Testis (tissue), 3 donors: Measurements from ENCODE around the gene AUTS2. TPM values are rescaled to one million over a fixed set of nuclear protein-coding genes. Genes with fewer than 3 reads are reported as not detected.

ENCODE experiments used
- DNase-seq: peaks from one replicate; pipeline ENCODE4 v3.0.0-alpha.2; 2019
- H3K27ac ChIP-seq, 2 donors: fragments of 200-600 bp; sonication (generic); one replicate each; pipeline ENCODE4 v1.5.1; 2019
- H3K27me3 ChIP-seq: fragments of 200-600 bp; sonication (generic); one replicate; pipeline ENCODE4 v1.5.1; 2019
- H3K36me3 ChIP-seq: fragments of 200-600 bp; sonication (generic); one replicate; pipeline ENCODE4 v1.5.1; 2017; ENCODE audit warnings: low read depth; ENCODE audit errors: missing control alignments
- H3K4me1 ChIP-seq: fragments of 200-600 bp; sonication (generic); one replicate; pipeline ENCODE4 v1.5.1; 2019
- H3K4me3 ChIP-seq, 2 donors: fragments of 200-600 bp; sonication (generic); one replicate each; pipeline ENCODE4 v1.5.1; 2017 to 2019
- H3K9me3 ChIP-seq: fragments of 200-600 bp; sonication (generic); one replicate; pipeline ENCODE4 v1.5.1; 2017
- POLR2A ChIP-seq: fragments of 450-650 bp; IDR thresholded peaks from one replicate; pipeline ENCODE4 v1.6.1; 2017; ENCODE audit warnings: antibody characterized with exemption, mild to moderate bottlenecking, moderate library complexity
- WGBS, 2 donors: methylation state at CpG; one replicate each; pipeline ENCODE4 v1.1.5; 2018; 5-methylcytosine and 5-hydroxymethylcytosine counted together
- intact Hi-C: fragments of 100-400 bp; cut with DNase I; formaldehyde crosslinking; loops from one replicate; pipeline ENCODE4 v1.15.1; 2023; ENCODE audit warnings: low total_unique reads
- polyA plus RNA-seq: library from polyadenylated mRNA; stranded (reverse); fragments of 350-450 nt; fragmentation: Illumina TruSeq; extraction: RNeasy Lipid Tissue Mini Kit (QIAGEN cat#74804); gene quantifications from one replicate; pipeline ENCODE4 v1.2.3, GENCODE V29; 2014; ENCODE audit warnings: low read depth, low replicate concordance; ENCODE audit not compliant: insufficient read depth
- total RNA-seq, 2 donors: library from RNA; depleted of rRNA; stranded (reverse); fragments of >200 nt; gene quantifications; one replicate each; pipeline ENCODE4 v1.2.3, GENCODE V29; 2016
- TF ChIP-seq, protein P1 (sequence below), 3 experiments: fragments of 450-650 bp in 2 of 3; fragments of 200-600 bp in 1 of 3; sonication (generic) in 1 of 3; IDR thresholded peaks; one replicate each; pipeline ENCODE4 v1.5.1; 2016 to 2019; ENCODE audit warnings: antibody characterized with exemption in 3 of 3, mild to moderate bottlenecking in 2 of 3, moderate library complexity in 1 of 3

AUTS2 gene
- total and polyA plus RNA-seq, 3 donors from 2014 or later, result 21.3 to 75.5 (median 56.1) TPM

DNA sequence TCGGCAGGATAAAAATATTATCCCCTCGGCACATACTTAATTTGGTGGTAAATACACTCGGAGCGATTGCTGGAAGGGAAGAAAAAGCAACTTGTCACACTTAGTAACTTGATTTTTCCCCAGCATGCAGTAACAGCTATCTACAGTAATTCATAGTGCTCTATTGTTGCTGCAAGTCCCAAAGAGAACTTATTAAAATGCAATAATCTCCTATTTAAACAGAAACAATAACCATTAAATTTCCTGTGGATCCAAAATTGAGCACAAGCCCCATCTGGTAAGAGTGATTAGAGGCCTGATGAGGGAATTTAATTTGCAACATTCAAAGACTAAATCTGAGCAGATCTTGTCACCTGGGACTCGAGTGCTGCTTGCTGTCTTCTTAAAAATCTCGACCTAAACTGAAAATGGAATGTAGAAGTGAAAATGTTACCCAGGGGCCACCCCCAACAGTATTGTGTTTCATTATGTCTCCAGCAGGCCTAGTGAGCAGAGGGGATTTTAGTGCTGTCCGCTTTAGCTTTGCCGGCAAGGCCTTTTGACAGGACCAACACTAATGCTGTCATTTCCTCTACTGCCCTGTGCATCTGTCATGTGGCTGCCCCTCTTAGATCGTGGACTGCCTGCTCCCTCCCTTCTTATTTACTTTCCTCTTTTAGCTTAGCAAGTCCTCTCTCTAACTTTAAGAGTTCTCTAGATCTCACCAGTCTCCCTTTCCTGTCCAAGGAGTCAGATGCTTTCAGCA, 639.7 kb downstream of the AUTS2 start:
- intact Hi-C loops, result no loop called here
- H3K36me3 ChIP-seq, result no peaks in the 10 kb centered on the region
- no peak overlapping the region for H3K27ac ChIP-seq
- no peaks in the 10 kb centered on the region for H3K4me1 ChIP-seq
- 72% methylated on average over 9 of the region's 9 CpGs for WGBS, 2 donors
- no peaks in the 10 kb centered on the region for H3K9me3 ChIP-seq
- no peaks in the 10 kb centered on the region for H3K27me3 ChIP-seq
- H3K4me3 ChIP-seq, result no peak overlapping the region
- TF ChIP-seq, protein P1, sequence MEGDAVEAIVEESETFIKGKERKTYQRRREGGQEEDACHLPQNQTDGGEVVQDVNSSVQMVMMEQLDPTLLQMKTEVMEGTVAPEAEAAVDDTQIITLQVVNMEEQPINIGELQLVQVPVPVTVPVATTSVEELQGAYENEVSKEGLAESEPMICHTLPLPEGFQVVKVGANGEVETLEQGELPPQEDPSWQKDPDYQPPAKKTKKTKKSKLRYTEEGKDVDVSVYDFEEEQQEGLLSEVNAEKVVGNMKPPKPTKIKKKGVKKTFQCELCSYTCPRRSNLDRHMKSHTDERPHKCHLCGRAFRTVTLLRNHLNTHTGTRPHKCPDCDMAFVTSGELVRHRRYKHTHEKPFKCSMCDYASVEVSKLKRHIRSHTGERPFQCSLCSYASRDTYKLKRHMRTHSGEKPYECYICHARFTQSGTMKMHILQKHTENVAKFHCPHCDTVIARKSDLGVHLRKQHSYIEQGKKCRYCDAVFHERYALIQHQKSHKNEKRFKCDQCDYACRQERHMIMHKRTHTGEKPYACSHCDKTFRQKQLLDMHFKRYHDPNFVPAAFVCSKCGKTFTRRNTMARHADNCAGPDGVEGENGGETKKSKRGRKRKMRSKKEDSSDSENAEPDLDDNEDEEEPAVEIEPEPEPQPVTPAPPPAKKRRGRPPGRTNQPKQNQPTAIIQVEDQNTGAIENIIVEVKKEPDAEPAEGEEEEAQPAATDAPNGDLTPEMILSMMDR (IDR thresholded peaks at IDR 0.05), result no peak
- no peak for TF ChIP-seq POLR2A
- no peak for DNase-seq

DNA sequence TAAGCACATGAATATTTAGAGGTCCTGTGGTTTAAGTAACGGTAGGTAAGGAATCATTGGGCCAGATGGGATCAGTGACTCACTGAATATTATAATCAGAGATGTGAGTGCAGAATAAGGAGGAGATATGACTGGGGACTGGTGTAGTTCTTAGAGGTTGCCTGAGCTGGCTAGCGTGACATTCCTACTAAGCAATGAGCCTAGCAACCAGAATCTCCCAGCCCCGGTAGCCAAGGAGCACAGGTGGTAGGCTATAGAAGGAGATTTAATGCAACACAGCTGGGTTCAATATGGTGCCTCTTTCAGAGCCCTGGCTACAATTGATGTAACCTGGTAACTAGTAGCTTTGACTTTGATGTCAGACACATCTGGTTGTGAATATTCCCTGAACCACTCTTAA, 641.6 kb downstream of the AUTS2 start:
- intact Hi-C loops, result no loop called here
- Histone ChIP-seq H3K9me3 (no peaks in the 10 kb centered on the region), H3K27ac (no peak overlapping the region), H3K36me3 (no peaks in the 10 kb centered on the region), H3K4me1 (no peaks in the 10 kb centered on the region), H3K4me3 (no peak overlapping the region), H3K27me3 (no peaks in the 10 kb centered on the region)
- no peak for DNase-seq
- no peak for TF ChIP-seq POLR2A
- TF ChIP-seq, protein P1 (IDR thresholded peaks at IDR 0.05), result no peak
- 86 to 97% methylated on average over 3 of the region's 3 CpGs for WGBS, 2 donors

DNA sequence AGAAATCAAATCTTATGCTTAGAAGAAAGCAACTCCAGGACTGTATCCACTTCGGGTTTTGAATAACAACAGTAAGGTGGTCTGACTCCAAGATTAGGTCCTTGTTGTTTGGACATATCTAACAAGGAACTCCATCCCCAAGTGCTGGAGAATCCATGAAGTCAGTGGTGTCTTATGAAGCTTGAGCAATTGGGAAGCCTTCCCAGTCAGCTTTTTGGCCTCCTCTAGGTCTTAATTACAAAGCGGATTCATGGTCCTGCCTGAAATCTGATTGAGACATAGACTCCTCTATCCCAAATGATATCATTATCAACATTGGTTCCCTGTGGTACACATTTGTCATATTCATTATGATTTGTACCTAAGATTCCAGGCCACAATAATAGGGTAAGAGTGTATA, 642.6 kb downstream of the AUTS2 start:
- H3K4me1 ChIP-seq, result no peaks in the 10 kb centered on the region
- no peak overlapping the region for H3K27ac ChIP-seq
- intact Hi-C loops, result no loop called here
- H3K36me3 ChIP-seq, result no peaks in the 10 kb centered on the region
- TF ChIP-seq, protein P1 (IDR thresholded peaks at IDR 0.05), result no peak
- TF ChIP-seq POLR2A, result no peak
- 86 to 96% methylated on average over 2 of the region's 2 CpGs for WGBS, 2 donors
- H3K9me3 ChIP-seq, result no peaks in the 10 kb centered on the region
- no peak for DNase-seq
- no peaks in the 10 kb centered on the region for H3K27me3 ChIP-seq
- H3K4me3 ChIP-seq, result no peak overlapping the region

DNA sequence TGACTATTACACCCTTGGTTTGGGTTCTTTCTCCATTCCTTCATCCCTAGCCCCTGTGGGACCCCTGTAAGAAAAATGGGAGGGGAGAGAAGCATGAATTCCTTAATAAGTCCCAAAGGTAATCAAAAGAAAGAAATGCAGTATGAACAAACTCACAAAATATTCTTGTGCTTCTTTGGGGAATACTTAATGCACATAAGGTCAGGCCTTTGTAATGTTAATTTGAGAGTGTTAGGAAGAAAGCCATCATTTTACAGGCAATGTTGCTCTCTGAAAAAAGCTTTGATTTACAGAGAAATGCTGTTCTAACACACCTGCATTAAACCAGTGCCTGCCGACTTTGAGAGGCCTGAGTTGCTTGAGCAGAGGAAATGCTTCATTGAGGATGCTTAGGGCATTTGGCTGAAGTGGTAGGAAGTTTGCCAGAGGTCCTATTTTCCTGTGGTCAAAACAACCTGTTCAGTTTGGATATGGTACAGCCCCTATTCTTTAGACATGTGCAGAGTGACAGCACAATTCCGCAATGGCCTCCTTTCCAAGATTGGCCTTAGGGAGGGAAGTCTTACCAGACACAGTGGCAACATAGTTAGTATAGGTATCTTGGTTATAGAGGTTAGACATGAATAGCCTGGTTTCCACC, 643.4 kb downstream of the AUTS2 start:
- intact Hi-C loops, result no loop called here
- Histone ChIP-seq H3K4me1 (no peaks in the 10 kb centered on the region), H3K27ac (no peak overlapping the region), H3K4me3 (no peak overlapping the region), H3K36me3 (no peaks in the 10 kb centered on the region), H3K9me3 (no peaks in the 10 kb centered on the region), H3K27me3 (no peaks in the 10 kb centered on the region)
- TF ChIP-seq POLR2A, result no peak
- TF ChIP-seq, protein P1 (IDR thresholded peaks at IDR 0.05), result no peak
- DNase-seq, result no peak
- WGBS, 2 donors, result 65 to 82% methylated on average over 2 of the region's 2 CpGs
